K562 (cell line): ENCODE data around the gene RNF26. TPM values are rescaled to one million over a fixed set of nuclear protein-coding genes. Genes with fewer than 3 reads are reported as not detected.
A peak's percentile ranks its signal among the peaks of the same experiment; 100 is the strongest.

Source experiments
- CEBPB ChIP-seq: fragments of 450-650 bp; IDR thresholded peaks from 2 replicates; pipeline ENCODE4 v1.6.1; 2016; ENCODE audit warnings: missing genetic modification characterization, missing compliant biosample characterization
- CEBPG ChIP-seq, 3 experiments: fragments of 200-800 bp in 1 of 3; sonication (Bioruptor generic) in 1 of 3; sonication (generic) in 1 of 3; formaldehyde crosslinking in 1 of 3; IDR thresholded peaks in 2 of 3; conservative IDR thresholded peaks in 1 of 3; 2 replicates each; pipeline versions ENCODE4 v1.6.1 to v1.8.0; 2016 to 2022; ENCODE audit warnings: missing compliant biosample characterization in 2 of 3, missing genetic modification characterization in 2 of 3, mild to moderate bottlenecking in 1 of 3, missing genetic modification reagents in 1 of 3
- DPF2 ChIP-seq: fragments of 450-650 bp; IDR thresholded peaks from 2 replicates; pipeline ENCODE4 v1.6.1; 2016
- FOXK1 ChIP-seq: sonication (generic); formaldehyde crosslinking; IDR thresholded peaks from 2 replicates; pipeline ENCODE4 v1.8.0; 2022; ENCODE audit warnings: missing genetic modification reagents, mild to moderate bottlenecking, borderline replicate concordance
- GTF2E2 ChIP-seq: fragments of 200-800 bp; sonication (Bioruptor generic); IDR thresholded peaks from 2 replicates; pipeline ENCODE4 v1.6.1; 2016; ENCODE audit warnings: missing genetic modification characterization, missing compliant biosample characterization
- ILK ChIP-seq: fragments of 450-650 bp; IDR thresholded peaks from 2 replicates; pipeline ENCODE4 v1.6.1; 2016; ENCODE audit warnings: missing genetic modification characterization, low read depth, mild to moderate bottlenecking, missing compliant biosample characterization, moderate library complexity, borderline replicate concordance
- MTF1 ChIP-seq: fragments of 250-450 bp; sonication (Bioruptor Pico); IDR thresholded peaks from 2 replicates; pipeline ENCODE4 v1.9.0; 2021; ENCODE audit warnings: moderate library complexity, mild to moderate bottlenecking, inconsistent platforms, borderline replicate concordance
- RBFOX2 ChIP-seq: fragments of 200-400 bp; formaldehyde crosslinking; IDR thresholded peaks from 2 replicates; pipeline ENCODE4 v1.6.1; 2017; ENCODE audit warnings: low read depth, mild to moderate bottlenecking, low read length, moderate library complexity
- SMC3 ChIP-seq: conservative IDR thresholded peaks from 2 replicates; pipeline ENCODE4 v1.6.1; 2011; ENCODE audit warnings: low read depth, low read length, improper control_type of control experiment; ENCODE audit not compliant: insufficient read depth
- TFE3 ChIP-seq: fragments of 450-650 bp; formaldehyde crosslinking; IDR thresholded peaks from 2 replicates; pipeline ENCODE4 v1.4.0; 2020; ENCODE audit warnings: mild to moderate bottlenecking, mixed read lengths
- ZNF318 ChIP-seq, 2 experiments: fragments of 450-650 bp; IDR thresholded peaks; 2 replicates each; pipeline ENCODE4 v1.6.1; 2016; ENCODE audit warnings: mild to moderate bottlenecking in 2 of 2, borderline replicate concordance in 1 of 2, low read depth in 1 of 2, moderate library complexity in 1 of 2
- polyA plus RNA-seq, 8 experiments: library from polyadenylated mRNA; depleted of rRNA in 4 of 8; stranded (reverse) in 5 of 8; unstranded in 3 of 8; fragments of >200 nt; fragmentation: Nextera tagmentation in 2 of 8; fragmentation: Illumina TruSeq in 1 of 8; extraction: Ambion mirVana in 2 of 8; extraction: Trizol in 1 of 8; gene quantifications; 2 replicates each; pipeline versions ENCODE4 v1.2.1 to v1.2.3, GENCODE V29; 2011 to 2014; ENCODE audit warnings: inconsistent platforms in 1 of 8, missing spikeins in 1 of 8
- total RNA-seq, 7 experiments: library from RNA; depleted of rRNA in 6 of 7; stranded (reverse); fragments of >200 nt in 6 of 7; fragmentation: Illumina TruSeq in 2 of 7; extraction: Trizol in 2 of 7; gene quantifications; 2 replicates each; pipeline versions ENCODE4 v1.2.1 to v1.2.3, GENCODE V29; 2011 to 2021; ENCODE audit warnings: low replicate concordance in 1 of 7
- TF ChIP-seq, protein P1 (sequence below): fragments of 250-450 bp; sonication (Bioruptor Pico); IDR thresholded peaks from 2 replicates; pipeline ENCODE4 v1.4.0; 2020; ENCODE audit warnings: mild to moderate bottlenecking

RNF26 gene
- total and polyA plus RNA-seq, 9 of the 15 experiments (the other 6 are each of a cell fraction or from before 2014, with no cell fraction given): 5.3 to 53.6 (median 12.7) TPM

GRCh38 chr11:119318240-119319135 is 15.8 kb upstream of the RNF26 start (continued):
- TF ChIP-seq CEBPG (CRISPR knock-in tag; IDR thresholded peaks at IDR 0.05): no peak
- no peak for TF ChIP-seq CEBPG (tag; conservative IDR thresholded peaks at IDR 0.05 in 1 of 2, IDR thresholded peaks at IDR 0.05 in 1 of 2)
- no peak; the same call in 1 of the 2 replicates for TF ChIP-seq RBFOX2
- TF ChIP-seq TFE3: no peak
- TF ChIP-seq GTF2E2 (tag): peak; percentile 66; the same call in 1 of the 2 replicates
- TF ChIP-seq DPF2: peak; percentile 24
- TF ChIP-seq MTF1 (CRISPR knock-in tag): no peak
- TF ChIP-seq ILK (tag): no peak
- peak; percentile 53; the same call in 1 of the 2 replicates for TF ChIP-seq CEBPB (tag)
- 0 out of 2 replicates have a peak, but pooled peaks have one; percentile 63 for TF ChIP-seq FOXK1 (CRISPR knock-in tag)
- TF ChIP-seq, protein P1, sequence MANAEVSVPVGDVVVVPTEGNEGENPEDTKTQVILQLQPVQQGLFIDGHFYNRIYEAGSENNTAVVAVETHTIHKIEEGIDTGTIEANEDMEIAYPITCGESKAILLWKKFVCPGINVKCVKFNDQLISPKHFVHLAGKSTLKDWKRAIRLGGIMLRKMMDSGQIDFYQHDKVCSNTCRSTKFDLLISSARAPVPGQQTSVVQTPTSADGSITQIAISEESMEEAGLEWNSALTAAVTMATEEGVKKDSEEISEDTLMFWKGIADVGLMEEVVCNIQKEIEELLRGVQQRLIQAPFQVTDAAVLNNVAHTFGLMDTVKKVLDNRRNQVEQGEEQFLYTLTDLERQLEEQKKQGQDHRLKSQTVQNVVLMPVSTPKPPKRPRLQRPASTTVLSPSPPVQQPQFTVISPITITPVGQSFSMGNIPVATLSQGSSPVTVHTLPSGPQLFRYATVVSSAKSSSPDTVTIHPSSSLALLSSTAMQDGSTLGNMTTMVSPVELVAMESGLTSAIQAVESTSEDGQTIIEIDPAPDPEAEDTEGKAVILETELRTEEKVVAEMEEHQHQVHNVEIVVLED (CRISPR knock-in tag): no peak
- no peak for TF ChIP-seq ZNF318 (IDR thresholded peaks at IDR 0.05; ENCODE audit: borderline replicate concordance in 1 of 2, low read depth in 1 of 2)
- TF ChIP-seq SMC3: no peak
